ENCODE results near the gene SLC9A3.
"Not testable (repeated sequence)": the region's sequence is repeated elsewhere in the genome, so short reads cannot be mapped to it uniquely, and the experiment has no call there.

SLC9A3 gene

DNA sequence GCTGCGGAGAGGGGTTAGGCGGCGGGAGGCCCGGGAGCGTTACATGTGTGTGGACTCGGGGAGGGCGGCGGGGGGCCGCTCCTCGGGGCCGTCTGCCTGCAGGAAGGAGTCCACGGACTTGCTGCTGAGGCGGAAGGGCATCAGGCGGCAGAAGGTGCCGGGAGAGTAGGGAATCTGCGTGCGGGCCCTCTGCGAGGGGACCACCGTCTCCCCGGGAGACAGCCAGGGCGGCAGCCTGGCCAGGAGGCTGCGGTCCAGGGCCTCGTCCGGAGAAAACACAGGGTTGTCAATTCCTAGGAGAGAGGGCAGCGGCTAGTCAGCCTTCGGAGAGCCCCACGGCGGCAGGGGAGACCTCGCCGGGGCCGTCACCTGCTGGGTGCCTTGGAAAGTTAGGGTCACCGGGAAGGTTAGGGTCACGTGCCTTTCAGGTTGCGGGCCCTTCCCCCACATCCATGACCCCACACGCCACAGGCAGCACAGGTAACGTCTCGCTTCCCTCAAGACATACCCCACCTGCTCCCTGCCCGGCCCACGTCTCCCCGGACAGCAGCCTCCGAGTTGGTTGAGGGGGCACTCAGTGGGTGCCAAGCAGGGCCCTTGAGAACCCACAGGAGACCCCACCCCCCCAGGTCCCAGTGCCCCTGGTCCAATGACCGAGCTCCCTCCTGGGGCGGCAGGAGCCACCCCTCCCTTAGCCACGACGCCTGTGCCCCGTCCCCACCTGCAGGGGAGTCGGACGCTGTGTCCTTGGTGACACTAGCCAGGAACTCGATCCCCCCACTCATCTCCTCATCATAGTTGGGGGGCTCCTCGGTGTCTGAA lies 49.2 kb downstream of the SLC9A3 start:
- DNase-seq (ENCODE audit: low read depth in 2 of 2): no peak

DNA sequence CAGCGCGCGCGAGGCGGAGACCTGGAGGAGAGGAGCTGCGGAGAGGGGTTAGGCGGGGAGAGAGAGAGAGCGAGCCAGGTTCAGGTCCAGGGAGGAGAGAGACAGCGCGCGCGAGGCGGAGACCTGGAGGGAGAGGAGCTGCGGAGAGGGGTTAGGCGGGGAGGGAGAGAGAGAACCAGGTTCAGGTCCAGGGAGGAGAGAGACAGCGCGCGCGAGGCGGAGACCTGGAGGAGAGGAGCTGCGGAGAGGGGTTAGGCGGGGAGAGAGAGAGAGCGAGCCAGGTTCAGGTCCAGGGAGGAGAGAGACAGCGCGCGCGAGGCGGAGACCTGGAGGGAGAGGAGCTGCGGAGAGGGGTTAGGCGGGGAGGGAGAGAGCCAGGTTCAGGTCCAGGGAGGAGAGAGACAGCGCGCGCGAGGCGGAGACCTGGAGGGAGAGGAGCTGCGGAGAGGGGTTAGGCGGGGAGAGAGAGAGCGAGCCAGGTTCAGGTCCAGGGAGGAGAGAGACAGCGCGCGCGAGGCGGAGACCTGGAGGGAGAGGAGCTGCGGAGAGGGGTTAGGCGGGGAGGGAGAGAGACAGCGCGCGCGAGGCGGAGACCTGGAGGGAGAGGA lies 49.9 kb downstream of the SLC9A3 start:
- not testable (repeated sequence) for DNase-seq (ENCODE audit: low read depth in 2 of 2)

DNA sequence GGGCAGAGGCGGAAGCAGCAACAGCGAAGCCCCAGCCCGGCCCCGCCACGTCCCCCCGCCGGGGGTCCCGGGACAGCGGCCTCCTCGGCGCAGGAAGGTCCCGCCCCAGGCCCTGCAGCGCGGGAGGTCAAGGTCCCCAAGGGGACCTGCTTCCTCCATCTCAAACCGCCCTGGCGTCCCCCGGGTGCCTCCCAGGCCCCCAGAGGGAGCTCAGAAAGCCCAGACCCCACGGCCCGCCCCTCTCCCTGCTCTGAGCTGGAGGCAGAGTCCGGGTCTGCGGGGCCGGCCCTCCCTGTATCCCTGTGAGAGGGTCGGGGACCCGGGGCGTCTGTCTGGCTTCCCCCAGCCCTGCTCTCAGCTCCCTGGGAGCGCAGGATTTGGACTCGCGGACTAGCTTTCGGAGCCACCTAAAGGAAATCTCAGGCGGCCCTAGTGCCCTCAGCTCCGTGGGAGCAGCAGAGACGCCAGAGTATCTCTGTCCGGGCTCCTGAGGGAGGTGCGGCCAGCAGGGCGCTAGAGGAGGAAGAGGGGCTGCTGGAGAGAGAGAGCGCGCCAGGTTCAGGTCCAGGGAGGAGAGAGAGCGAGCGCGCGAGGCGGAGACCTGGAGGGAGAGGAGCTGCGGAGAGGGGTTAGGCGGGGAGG lies 50.6 kb downstream of the SLC9A3 start:
- DNase-seq (ENCODE audit: low read depth in 2 of 2): no peak

DNA sequence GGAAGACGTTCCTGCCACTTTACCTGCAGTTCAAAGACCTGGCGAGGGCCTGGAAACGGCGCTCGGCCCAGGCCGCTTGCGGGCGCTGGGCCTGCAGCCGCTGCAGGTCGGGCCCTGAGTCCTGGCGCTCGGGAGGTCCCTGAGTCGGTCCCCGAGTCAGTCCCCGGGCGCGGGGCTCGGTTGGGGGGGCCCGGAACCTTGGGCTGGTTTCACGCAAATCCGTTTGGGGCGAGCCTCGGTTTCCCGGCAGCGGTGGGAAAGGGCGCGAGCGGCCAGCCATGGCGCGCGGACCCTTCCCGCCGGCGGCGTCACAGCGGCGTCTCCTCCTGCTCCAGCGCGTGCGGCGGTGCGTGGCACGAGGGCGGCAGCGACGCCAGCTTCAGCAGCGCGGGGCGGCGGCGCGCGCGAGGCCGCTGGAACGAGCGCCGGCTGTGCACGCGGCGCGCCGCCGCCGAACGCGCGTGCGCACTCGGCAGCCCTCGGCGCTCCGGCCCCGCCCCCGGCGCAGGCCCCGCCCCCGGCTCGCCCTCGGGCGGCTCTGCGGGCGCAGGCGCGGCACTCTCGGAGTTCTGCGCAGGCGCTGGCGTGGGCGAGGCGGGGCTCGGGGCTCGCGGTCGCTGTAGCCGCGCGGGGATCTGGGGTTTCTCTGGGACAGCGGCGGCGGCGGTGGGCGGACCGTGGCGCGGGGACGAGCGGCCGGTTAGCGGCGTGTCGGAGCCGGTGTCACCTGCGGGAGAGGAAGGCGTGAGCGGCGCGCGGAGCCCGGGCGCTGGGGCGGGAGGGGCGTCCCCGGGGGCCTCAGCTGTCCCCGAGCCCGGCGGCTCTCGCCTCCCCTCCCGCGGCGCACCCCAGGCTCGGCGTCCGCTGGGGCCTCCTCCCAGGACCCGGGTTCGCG lies 51.3 kb downstream of the SLC9A3 start:
- DNase-seq (ENCODE audit: low read depth in 2 of 2): peak; percentile 71 to 83

DNA sequence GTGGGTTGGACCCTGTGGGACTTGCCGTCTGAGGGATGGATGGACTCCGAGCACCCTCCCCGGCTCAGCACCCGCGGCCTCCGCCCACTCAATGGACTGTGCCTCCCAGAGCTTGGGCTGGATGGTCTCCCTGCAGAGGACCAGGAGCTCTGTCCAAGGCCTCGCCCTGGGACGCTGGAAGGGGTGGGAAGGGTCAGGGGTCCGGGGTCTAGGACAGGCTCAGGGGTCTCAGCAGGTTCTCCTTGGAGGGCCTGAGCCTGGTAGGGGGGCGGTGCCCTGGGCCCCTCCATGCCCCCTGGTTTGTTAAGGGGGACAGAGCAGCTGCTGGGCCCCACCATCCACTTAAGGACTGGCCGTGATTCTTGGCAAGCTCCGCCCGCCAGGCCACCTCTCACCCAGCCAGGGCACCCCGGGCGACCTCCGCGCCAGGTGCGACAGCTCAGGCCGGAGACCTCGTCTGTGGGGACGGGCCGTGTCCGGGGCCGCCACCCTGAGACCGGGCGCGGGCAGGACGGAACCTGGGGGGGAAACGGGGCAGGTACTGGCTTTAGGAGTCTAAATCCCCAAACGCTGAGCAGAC lies 52.1 kb downstream of the SLC9A3 start:
- DNase-seq (ENCODE audit: low read depth in 2 of 2): no peak

DNA sequence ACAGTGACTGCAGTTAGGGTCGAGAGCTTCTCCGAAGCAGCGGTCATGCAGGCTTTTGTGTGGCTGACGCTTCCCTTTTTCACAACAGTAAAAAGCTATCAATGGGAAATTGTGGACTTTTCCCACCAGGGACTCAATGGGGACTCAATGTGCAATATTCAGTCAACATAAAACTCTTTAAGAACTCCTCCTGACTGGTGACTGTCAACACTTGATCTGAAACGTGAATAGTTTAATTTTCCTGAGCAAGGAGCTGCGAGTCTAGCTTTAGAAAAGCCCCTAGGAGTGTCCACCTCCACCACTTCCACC lies 52.5 kb downstream of the SLC9A3 start:
- no peak for DNase-seq (ENCODE audit: low read depth in 2 of 2)

DNA sequence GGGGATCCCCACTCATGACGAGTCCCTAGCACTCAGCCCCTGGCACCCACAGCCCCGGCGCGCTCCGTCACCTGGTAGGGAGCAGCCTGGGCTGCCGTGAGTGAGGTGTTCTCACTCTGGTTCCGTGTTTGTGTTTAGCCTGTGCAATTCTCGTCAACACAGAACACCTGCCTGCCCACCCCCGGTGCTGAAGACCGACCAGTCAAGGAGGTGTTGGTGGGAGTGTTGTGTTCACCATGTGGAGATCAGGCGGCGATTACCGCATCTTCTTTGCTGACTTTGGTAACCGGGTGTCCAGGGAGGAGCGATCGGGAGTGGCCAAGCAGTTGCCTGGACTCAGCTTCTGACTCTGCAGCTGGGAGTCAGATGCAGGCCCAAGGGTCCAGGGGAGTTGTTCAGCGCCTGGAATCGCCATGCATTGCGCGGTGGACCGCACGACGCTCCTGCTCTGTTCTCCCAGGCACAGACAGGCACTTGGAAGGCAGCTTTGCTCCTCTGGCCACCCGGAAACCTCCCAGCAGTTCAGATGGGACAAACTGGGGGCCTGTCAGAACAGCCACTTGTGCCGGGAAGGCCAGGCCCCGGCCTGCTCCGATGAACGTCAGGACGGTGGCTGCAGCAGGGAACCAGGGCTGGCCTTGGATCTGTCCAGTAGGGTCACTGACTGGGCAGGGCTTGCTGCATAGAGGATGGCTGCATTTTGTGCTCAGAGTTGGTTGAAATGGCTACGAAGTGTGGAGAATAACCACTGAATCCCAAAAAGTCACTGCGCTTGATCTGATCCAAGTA lies 53.1 kb downstream of the SLC9A3 start:
- DNase-seq (ENCODE audit: low read depth in 2 of 2): no peak

DNA sequence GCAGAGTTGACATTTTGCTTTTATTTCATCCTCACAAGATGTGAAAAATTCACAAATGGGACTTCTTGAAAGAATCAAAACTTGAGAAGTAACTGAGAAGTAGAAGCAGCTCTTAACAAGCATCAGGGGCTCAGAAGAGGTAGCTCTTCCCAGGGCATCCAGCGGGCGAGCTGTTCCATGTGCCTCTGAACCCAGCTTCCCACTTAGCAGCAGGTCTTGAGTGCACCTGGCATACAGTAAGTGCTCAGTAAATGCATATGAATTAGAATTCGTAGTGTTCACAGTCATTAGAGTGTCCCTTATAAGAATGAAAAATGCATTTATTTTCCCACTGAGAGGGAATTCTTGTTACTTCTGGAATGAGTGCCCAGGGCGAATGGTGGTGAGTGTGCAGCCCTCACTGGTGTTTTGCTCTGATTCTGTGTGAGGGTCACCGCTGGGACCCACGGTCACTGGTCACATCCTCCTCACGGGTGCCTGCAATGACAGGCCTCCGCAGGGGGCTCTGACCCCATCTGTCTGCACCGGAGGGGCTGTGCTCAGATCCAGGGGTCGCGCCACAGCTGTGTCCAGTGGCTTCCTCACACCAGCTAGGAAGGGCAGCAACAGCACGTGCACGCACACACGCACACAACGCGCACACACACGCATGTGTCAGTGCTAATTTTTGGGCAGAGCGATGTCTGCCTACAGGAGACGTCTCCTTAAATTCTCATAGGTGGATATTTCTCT lies 54.3 kb downstream of the SLC9A3 start:
- no peak for DNase-seq (ENCODE audit: low read depth in 2 of 2)

DNA sequence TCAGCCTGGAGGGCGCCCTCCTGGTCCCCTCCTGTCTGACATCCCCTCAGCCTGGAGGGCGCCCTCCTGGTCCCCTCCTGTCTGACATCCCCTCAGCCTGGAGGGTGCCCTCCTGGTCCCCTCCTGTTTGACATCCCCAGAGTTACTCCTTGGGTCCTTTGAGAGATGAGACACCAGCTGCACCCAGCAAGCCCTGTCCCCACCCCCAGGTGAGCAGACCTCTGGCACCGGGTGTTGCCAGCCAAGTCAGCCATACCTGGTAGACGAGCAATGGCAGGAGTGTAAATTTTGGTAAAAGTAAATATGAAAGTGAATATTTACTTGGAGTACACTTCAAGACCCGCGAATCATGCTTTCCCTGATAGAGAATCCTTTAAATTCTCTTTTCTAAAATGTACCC lies 55.8 kb downstream of the SLC9A3 start:
- no peak for DNase-seq (ENCODE audit: low read depth in 2 of 2)

DNA sequence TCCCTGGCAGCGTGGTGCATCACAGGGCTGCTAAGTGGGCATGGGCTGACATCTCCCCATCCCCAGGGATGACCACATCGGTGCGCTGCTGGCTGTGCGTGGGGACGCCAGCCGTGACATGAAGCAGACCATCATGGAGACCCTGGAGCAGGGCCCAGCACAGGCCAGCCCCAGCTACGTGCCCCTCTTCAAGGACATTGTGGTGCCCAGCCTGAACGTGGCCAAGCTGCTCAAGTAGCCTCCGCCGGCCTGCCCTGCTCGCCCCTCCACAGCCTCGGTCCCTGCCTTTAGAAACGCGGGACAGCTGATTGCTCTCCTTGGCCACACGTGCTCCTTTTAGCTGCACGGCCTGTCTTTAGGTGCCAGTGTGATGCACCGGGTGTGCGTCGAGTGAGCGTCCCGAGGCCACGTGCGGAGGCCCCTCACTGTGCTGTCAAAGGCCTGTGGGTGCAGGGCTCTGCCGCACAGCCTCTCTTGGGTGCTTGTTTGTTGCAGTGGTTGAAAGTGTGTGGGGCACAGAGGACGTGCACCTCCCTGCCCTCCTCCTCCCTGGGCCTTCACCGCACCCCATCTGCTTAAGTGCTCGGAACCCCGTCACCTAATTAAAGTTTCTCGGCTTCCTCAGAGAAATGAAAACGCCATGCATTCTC lies 57.5 kb downstream of the SLC9A3 start:
- DNase-seq (ENCODE audit: low read depth in 2 of 2): no peak

DNA sequence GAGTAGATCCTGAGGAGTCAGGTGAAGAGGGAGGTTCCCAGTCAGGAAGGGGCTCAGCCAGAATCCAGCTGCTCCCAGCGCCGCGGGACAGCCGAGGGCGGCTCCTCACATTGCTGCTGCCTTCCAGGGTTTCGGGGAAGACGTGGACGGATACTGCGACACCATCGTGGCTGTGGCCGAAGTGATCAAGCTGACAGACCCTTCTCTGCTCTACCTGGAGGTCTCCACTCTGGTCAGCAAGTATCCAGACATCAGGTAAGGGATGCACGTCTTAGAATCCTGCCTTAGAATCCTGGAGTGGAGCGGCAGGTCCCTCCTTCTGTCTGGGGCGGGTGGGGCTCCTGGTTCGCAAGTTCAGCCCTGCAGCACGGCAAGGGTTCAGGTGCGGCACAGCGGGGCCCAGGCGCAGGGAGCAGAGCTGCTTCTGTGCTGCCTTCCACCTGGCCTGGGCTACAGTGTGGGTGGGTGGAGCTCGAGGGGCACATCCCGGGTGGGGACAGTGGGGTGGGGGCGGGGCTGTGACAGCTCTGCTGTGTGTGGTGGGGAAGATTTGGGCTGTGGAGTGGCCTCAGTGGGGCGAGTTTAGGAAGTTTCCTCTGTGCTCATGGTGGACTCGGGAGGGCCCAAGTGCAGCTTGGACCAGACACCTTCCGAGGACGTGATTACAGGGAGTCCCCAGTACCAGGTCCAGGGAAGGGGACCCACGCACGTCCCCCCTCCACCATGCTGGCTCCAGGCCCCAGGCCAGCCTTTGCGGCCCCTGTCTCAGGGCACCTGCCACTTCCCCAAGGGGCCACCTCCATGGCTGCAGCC lies 58.5 kb downstream of the SLC9A3 start:
- DNase-seq (ENCODE audit: low read depth in 2 of 2): no peak

DNA sequence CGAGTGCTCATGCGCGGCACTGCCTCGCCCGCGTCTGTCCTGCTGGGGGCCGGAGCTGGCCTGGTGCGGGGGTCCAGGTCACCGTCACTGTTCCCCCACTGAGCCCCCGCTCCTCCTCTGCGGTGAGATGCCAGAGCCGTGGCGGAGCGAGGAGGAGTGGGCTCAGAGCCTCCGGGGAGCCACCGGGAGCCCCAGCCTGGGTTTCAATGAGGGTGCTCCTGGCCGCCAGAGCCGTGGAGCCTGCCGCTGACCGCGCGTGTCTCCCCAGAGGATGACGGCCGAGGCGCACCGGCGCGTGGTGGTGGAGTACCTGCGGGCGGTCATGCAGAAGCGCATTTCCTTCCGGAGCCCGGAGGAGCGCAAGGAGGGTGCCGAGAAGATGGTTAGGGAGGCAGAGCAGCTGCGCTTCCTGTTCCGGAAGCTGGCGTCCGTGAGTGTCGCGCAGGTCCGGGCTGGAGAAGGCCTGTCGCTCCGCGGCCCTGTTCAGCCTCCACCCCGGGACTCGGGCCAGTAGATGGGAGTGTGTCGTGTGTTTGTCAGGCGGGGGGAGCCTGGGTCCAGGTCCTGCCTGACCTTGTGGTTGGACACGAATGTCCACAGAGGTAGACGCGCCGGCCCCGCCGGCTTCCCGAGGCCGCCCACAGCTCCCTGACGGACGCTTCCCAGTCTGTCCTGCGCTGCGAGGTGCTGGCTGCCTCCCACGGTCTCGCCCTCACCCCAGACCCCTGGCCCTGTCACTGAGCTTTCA lies 59.2 kb downstream of the SLC9A3 start:
- no peak for DNase-seq (ENCODE audit: low read depth in 2 of 2)

DNA sequence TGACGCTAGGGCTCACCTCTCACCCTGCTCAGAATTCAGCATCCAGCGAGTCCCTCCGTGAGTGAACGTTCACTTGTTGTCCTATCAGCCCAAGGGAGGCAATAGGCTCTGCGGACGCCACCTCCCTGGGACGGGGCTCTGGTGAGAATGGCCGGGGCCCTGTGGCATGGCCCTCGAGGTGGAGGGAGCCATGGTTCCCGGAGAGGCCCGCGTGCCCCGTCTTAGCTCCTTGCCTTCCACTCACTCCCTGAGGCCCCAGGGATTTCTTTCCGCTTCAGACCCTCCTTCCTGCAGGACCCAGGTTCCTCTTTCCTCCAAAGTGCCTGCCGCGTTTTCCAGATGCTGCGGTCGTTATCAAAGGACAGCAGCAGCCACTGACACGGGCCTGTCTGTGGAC lies 59.8 kb downstream of the SLC9A3 start:
- no peak for DNase-seq (ENCODE audit: low read depth in 2 of 2)

DNA sequence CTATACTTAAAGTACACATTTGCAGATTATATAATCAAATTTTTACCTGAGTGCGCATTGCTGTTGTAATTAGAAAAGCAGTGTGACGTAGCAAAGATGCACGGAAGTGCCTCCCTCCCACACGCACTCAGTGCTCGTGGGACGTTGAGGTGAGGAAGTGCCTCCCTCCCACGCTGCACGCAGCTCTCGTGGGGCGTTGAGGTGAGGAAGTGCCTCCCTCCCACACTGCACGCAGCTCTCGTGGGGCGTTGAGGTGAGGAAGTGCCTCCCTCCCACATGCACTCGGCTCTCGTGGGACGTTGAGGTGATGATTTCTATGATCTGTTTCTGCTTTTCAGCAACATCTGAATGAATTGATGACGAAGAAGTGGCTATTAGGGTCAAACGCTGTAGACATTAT lies 60.3 kb downstream of the SLC9A3 start:
- peak; percentile 34 to 60 for DNase-seq (ENCODE audit: low read depth in 2 of 2)

DNA sequence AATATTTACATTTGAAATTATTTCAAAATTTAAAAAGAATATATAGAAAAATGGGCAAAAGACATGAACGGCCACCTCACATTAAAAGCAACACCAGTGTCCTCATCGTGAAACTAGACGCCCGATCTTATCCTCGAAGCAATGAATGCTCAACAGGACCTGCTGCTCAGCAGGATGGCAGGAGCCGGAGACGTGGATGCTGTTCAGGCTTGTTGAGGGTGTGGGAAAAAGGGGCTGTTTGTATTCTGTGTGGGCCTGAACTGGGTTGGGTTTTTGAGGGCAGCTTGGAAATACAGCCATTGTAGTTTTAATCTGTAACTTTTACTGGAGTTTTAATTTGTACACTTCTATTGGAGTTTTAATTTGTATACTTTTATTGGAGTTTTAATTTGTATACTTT lies 60.9 kb downstream of the SLC9A3 start:
- DNase-seq (ENCODE audit: low read depth in 2 of 2): no peak

DNA sequence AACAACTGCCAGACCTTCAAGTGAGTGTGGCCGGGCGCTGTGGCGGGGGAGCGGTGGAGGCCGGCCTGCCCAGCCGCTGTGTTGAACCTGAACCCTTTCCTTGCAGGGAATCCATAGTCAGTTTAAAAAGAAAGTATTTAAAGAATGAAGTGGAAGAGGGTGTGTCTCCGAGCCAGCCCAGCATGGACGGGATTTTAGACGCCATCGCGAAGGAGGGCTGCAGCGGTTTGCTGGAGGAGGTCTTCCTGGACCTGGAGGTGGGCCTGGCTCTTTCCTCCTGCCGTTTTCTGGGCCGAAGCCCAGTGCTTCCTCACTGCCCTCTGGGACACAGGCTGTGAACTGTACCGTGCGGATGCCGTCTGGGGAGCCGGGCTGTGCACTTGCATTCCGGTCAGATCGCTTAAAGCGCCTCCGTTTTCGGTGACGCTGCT lies 62.2 kb downstream of the SLC9A3 start:
- no peak for DNase-seq (ENCODE audit: low read depth in 2 of 2)

DNA sequence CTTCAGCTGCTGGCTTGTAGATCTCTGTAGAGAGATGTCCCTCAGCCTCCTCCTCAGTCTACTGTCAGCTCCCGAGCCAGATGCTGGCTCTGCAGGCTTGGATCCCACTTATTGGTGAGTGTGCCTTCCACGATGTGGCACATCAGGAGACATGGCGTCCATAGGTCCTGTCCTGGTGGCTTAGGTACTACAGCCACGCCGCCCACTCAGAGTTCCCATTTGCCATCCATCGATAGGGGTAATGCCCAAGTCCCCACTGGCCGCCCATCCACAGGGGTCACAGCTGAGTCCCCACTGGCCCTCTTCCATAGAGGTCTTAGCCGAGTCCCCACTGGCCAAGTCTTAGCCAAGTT lies 64.0 kb downstream of the SLC9A3 start:
- DNase-seq (ENCODE audit: low read depth in 2 of 2): no peak

DNA sequence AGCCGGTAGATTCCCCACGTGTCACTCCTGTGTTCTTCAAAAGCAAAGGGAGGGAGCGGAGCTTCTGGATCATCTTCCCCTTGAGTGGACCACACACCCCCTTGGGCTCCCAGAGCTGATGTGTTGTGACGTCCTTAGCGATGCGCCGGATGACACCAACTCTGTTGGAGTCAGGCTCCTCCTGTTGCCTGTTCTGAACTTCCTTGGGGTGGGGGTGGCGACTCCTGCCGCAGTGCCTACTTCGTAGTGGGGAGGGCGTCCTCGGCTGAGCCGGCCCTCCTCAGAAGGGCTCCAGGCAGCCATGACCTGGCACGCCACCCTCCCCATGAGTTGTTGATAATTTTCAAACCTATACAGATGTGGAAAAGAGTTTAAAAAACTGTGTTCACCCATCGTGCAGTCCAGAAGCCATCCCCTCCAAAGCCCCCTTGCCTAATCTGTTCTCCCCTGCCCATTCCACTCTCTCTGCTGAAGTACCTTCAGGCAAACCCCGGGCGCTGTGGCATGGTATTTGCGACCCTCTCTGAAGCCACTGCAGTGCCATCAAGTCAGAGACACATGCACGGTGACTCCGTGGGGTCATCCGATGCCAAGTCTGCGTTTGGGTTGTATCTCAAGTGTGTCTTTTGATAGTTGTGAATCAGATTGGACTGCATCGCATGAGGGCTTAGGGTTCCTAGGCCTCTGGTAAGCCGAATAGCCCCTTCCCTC lies 64.5 kb downstream of the SLC9A3 start:
- no peak for DNase-seq (ENCODE audit: low read depth in 2 of 2)
